ENCODE results near the gene FGD4.

- TF ChIP-seq CTCF (IDR thresholded peaks at IDR 0.05) (peak; percentile 25 to 65 (median 49)), POLR2A (IDR thresholded peaks at IDR 0.05) (no peak)
Observed at GRCh38 chr12:32671930-32672780, 272.8 kb downstream of the FGD4 start.
